Tibial nerve (tissue), 4 donors: ENCODE data around the gene ERBB4.

Experiments
- EP300 ChIP-seq, 2 donors: sonication (generic); formaldehyde crosslinking; IDR thresholded peaks; one replicate each; pipeline ENCODE4 v1.6.1; 2017; ENCODE audit warnings: antibody characterized with exemption in 2 of 2, mild to moderate bottlenecking in 1 of 2
- POLR2A ChIP-seq, 2 donors: fragments of 450-650 bp; IDR thresholded peaks; one replicate each; pipeline ENCODE4 v1.6.1; 2017; ENCODE audit warnings: antibody characterized with exemption in 2 of 2, mild to moderate bottlenecking in 2 of 2, moderate library complexity in 2 of 2
- TF ChIP-seq, protein P1 (sequence below), 5 experiments: fragments of 200-600 bp in 3 of 5; fragments of 450-650 bp in 2 of 5; sonication (generic) in 3 of 5; IDR thresholded peaks; one replicate each; pipeline ENCODE4 v1.5.1; 2016 to 2019; ENCODE audit warnings: antibody characterized with exemption in 5 of 5, mild to moderate bottlenecking in 3 of 5, moderate library complexity in 2 of 5

DNA sequence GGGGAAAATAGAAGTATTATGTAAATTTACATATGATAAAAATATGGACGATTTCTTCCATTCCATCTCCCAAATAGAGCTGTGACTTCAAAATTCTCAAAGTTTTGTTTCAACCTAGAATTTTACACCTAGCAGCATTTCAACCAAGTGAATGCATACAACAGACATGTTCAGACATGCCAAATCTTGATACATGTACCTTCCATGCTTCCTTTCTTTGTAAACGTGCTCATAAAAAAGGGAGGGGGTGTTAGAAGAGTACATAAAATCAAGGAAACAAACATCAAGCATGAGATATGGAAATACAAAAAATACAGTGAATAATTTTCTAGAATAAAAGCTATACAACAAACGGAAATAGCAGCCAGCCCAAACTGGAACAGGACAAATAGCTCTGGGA is 974.2 kb downstream of the ERBB4 start:
- TF ChIP-seq, protein P1, sequence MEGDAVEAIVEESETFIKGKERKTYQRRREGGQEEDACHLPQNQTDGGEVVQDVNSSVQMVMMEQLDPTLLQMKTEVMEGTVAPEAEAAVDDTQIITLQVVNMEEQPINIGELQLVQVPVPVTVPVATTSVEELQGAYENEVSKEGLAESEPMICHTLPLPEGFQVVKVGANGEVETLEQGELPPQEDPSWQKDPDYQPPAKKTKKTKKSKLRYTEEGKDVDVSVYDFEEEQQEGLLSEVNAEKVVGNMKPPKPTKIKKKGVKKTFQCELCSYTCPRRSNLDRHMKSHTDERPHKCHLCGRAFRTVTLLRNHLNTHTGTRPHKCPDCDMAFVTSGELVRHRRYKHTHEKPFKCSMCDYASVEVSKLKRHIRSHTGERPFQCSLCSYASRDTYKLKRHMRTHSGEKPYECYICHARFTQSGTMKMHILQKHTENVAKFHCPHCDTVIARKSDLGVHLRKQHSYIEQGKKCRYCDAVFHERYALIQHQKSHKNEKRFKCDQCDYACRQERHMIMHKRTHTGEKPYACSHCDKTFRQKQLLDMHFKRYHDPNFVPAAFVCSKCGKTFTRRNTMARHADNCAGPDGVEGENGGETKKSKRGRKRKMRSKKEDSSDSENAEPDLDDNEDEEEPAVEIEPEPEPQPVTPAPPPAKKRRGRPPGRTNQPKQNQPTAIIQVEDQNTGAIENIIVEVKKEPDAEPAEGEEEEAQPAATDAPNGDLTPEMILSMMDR (IDR thresholded peaks at IDR 0.05) = no peak
- TF ChIP-seq POLR2A (IDR thresholded peaks at IDR 0.05) (no peak), EP300 (IDR thresholded peaks at IDR 0.05) (no peak)
